ENCODE measurements around the gene TMEM170B. TPM values are rescaled to one million over a fixed set of nuclear protein-coding genes. Genes with fewer than 3 reads are reported as not detected.
A peak's percentile ranks its signal among the peaks of the same experiment; 100 is the strongest.

Gene TMEM170B
- polyA plus RNA-seq, 3 donors, result 11.7 to 33.4 (median 19.7) TPM

DNA sequence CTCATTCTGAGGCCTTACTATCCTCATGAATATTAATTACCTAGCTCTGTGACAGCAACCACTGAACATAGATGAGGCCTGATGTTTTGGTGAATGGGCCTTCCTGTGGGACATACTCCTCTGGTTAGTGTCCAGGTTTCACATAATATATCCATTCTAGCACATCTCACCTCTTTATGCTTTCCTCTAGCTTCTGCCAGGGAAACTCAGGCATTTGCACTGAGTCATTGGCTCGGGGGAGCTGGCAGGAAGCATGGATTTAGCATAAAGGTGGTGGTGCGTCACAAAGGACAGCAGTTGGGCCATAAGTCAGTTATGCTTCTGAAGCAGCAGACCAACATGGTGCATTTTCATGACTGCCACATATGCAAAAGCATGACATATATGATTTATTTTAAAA, 37.5 kb upstream of the TMEM170B start:
- Histone ChIP-seq H3K9ac (ENCODE audit: insufficient read depth, low read length, poor library complexity, severe bottlenecking) (no peak overlapping the region), H2AFZ (ENCODE audit: insufficient read depth, low read depth, low read length, poor library complexity, severe bottlenecking) (no peak overlapping the region), H3K79me2 (ENCODE audit: insufficient read depth, low read length) (no peaks in the 10 kb centered on the region), H3K9me3 (replicated peaks in 1 of 2; ENCODE audit: control insufficient read depth in 1 of 2, insufficient read depth in 1 of 2, low read length in 2 of 2) (no peaks in the 10 kb centered on the region), H3K4me1 (ENCODE audit: control insufficient read depth in 1 of 2, insufficient read depth in 2 of 2, low read length in 2 of 2) (peaks cover 24 to 31% of the 10 kb centered on the region in 2 donors), H3K4me3 (replicated peaks in 1 of 3; ENCODE audit: low read depth in 2 of 3, low read length in 3 of 3) (no peak overlapping the region), H3K4me2 (replicated peaks; ENCODE audit: extremely low read depth, low read length, poor library complexity, severe bottlenecking) (no peak overlapping the region), H3K27ac (ENCODE audit: low read depth in 1 of 2, low read length in 2 of 2) (no peak overlapping the region), H3K36me3 (replicated peaks in 1 of 2; ENCODE audit: control insufficient read depth in 1 of 2, insufficient read depth in 2 of 2, low read length in 2 of 2) (no peaks in the 10 kb centered on the region), H4K20me1 (ENCODE audit: insufficient read depth, low read length) (no peaks in the 10 kb centered on the region), H3K27me3 (ENCODE audit: control insufficient read depth in 2 of 2, insufficient read depth in 2 of 2, low read length in 2 of 2) (no peaks in the 10 kb centered on the region)
- Mint-ChIP-seq H3K27ac (peak overlapping the region in 1 of 7 donors; percentile 61), H3K27me3 (ENCODE audit: low read depth in 3 of 3) (peaks cover 0 to 3% (median 0%) of the 10 kb centered on the region in 3 donors), H3K4me3 (no peak overlapping the region), H3K9me3 (peaks cover 0 to 8% (median 0%) of the 10 kb centered on the region in 7 donors), H3K4me1 (peaks cover 22% of the 10 kb centered on the region), H3K36me3 (no peaks in the 10 kb centered on the region)
- intact Hi-C loops (cut with micrococcal nuclease), result no loop called here
- no CpG with 5 or more reads among the region's 2 CpGs for WGBS (ENCODE audit: insufficient coverage)
- DNase-seq, result no peak
- TF ChIP-seq, protein P1, sequence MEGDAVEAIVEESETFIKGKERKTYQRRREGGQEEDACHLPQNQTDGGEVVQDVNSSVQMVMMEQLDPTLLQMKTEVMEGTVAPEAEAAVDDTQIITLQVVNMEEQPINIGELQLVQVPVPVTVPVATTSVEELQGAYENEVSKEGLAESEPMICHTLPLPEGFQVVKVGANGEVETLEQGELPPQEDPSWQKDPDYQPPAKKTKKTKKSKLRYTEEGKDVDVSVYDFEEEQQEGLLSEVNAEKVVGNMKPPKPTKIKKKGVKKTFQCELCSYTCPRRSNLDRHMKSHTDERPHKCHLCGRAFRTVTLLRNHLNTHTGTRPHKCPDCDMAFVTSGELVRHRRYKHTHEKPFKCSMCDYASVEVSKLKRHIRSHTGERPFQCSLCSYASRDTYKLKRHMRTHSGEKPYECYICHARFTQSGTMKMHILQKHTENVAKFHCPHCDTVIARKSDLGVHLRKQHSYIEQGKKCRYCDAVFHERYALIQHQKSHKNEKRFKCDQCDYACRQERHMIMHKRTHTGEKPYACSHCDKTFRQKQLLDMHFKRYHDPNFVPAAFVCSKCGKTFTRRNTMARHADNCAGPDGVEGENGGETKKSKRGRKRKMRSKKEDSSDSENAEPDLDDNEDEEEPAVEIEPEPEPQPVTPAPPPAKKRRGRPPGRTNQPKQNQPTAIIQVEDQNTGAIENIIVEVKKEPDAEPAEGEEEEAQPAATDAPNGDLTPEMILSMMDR (IDR thresholded peaks at IDR 0.05), result no peak

DNA sequence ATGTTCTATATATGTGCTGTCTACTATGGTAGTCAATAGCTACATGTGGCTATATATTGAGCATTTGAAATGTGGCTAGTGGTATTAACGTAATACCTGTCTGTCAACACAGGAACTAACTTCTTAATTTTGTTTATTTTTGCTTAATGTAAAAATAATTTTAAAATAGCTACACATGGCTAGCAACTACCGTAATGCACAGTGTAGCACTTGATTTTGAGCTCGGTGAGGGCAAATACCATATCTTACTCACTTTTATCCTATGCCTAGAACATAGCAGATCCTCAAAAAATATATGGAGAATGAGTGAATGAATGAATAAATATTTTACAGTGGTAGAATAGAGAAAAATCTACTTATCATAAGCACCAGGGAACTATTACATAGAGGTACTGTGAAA, 28.1 kb upstream of the TMEM170B start:
- TF ChIP-seq, protein P1 (IDR thresholded peaks at IDR 0.05), result no peak
- Mint-ChIP-seq H3K36me3 (peaks cover 3 to 10% of the 10 kb centered on the region in 2 donors), H3K9me3 (peaks cover 0 to 18% (median 8%) of the 10 kb centered on the region in 7 donors), H3K4me3 (no peak overlapping the region), H3K4me1 (peaks cover 12% of the 10 kb centered on the region), H3K27me3 (ENCODE audit: low read depth in 3 of 3) (peaks cover 0 to 2% (median 2%) of the 10 kb centered on the region in 3 donors), H3K27ac (no peak overlapping the region)
- peaks cover 0 to 4% of the 10 kb centered on the region in 2 donors for H3K9me3 ChIP-seq (replicated peaks in 1 of 2; ENCODE audit: control insufficient read depth in 1 of 2, insufficient read depth in 1 of 2, low read length in 2 of 2)
- no peaks in the 10 kb centered on the region for H3K79me2 ChIP-seq (ENCODE audit: insufficient read depth, low read length)
- DNase-seq, result no peak
- no peaks in the 10 kb centered on the region for H3K27me3 ChIP-seq (ENCODE audit: control insufficient read depth in 2 of 2, insufficient read depth in 2 of 2, low read length in 2 of 2)
- peaks cover 4 to 6% of the 10 kb centered on the region in 2 donors for H3K4me1 ChIP-seq (ENCODE audit: control insufficient read depth in 1 of 2, insufficient read depth in 2 of 2, low read length in 2 of 2)
- WGBS (ENCODE audit: insufficient coverage), result no CpG with 5 or more reads among the region's 3 CpGs
- no peak overlapping the region for H3K4me2 ChIP-seq (replicated peaks; ENCODE audit: extremely low read depth, low read length, poor library complexity, severe bottlenecking)
- H3K9ac ChIP-seq (ENCODE audit: insufficient read depth, low read length, poor library complexity, severe bottlenecking), result no peak overlapping the region
- no peak overlapping the region for H2AFZ ChIP-seq (ENCODE audit: insufficient read depth, low read depth, low read length, poor library complexity, severe bottlenecking)
- intact Hi-C loops (cut with micrococcal nuclease), result no loop called here
- H3K4me3 ChIP-seq (replicated peaks in 1 of 3; ENCODE audit: low read depth in 2 of 3, low read length in 3 of 3), result no peak overlapping the region
- no peaks in the 10 kb centered on the region for H3K36me3 ChIP-seq (replicated peaks in 1 of 2; ENCODE audit: control insufficient read depth in 1 of 2, insufficient read depth in 2 of 2, low read length in 2 of 2)
- H3K27ac ChIP-seq (ENCODE audit: low read depth in 1 of 2, low read length in 2 of 2), result no peak overlapping the region
- no peaks in the 10 kb centered on the region for H4K20me1 ChIP-seq (ENCODE audit: insufficient read depth, low read length)
